ENCODE results near the gene PPP1R12C. TPM values are rescaled to one million over a fixed set of nuclear protein-coding genes. Genes with fewer than 3 reads are reported as not detected.

The PPP1R12C gene
- total RNA-seq, 1 donor from 2014 or later: 62.9 TPM

- no peak for DNase-seq (ENCODE audit: low read depth)
- TF ChIP-seq CTCF (IDR thresholded peaks at IDR 0.05; ENCODE audit: insufficient read depth, low read length, poor library complexity, severe bottlenecking): no peak
- Histone ChIP-seq H3K36me3 (ENCODE audit: control insufficient read depth, insufficient read depth, low read length) (no peaks in the 10 kb centered on the region), H3K27me3 (ENCODE audit: control insufficient read depth, insufficient read depth, low read length) (peaks cover 8% of the 10 kb centered on the region), H3K4me3 (ENCODE audit: low read depth, low read length) (no peak overlapping the region)
Observed at GRCh38 chr19:55137915-55138314, 20.5 kb upstream of the PPP1R12C start.

- Histone ChIP-seq H3K27me3 (ENCODE audit: control insufficient read depth, insufficient read depth, low read length) (peaks cover 3% of the 10 kb centered on the region), H3K36me3 (ENCODE audit: control insufficient read depth, insufficient read depth, low read length) (no peaks in the 10 kb centered on the region), H3K4me3 (ENCODE audit: low read depth, low read length) (no peak overlapping the region)
- DNase-seq (ENCODE audit: low read depth): no peak
- TF ChIP-seq CTCF (IDR thresholded peaks at IDR 0.05; ENCODE audit: insufficient read depth, low read length, poor library complexity, severe bottlenecking): no peak
Observed at GRCh38 chr19:55136399-55137102, 19.1 kb upstream of the PPP1R12C start.

GRCh38 chr19:55134736-55135135, 17.3 kb upstream of the PPP1R12C start:
- H3K36me3 ChIP-seq (ENCODE audit: control insufficient read depth, insufficient read depth, low read length): no peaks in the 10 kb centered on the region
- peaks cover 5% of the 10 kb centered on the region for H3K27me3 ChIP-seq (ENCODE audit: control insufficient read depth, insufficient read depth, low read length)
- TF ChIP-seq CTCF (IDR thresholded peaks at IDR 0.05; ENCODE audit: insufficient read depth, low read length, poor library complexity, severe bottlenecking): no peak
- H3K4me3 ChIP-seq (ENCODE audit: low read depth, low read length): no peak overlapping the region
- DNase-seq (ENCODE audit: low read depth): no peak

- Histone ChIP-seq H3K4me3 (ENCODE audit: low read depth, low read length) (no peak overlapping the region), H3K27me3 (ENCODE audit: control insufficient read depth, insufficient read depth, low read length) (peaks cover 5% of the 10 kb centered on the region), H3K36me3 (ENCODE audit: control insufficient read depth, insufficient read depth, low read length) (no peaks in the 10 kb centered on the region)
- no peak for TF ChIP-seq CTCF (IDR thresholded peaks at IDR 0.05; ENCODE audit: insufficient read depth, low read length, poor library complexity, severe bottlenecking)
- no peak for DNase-seq (ENCODE audit: low read depth)
Observed at GRCh38 chr19:55133639-55134444, 16.4 kb upstream of the PPP1R12C start.

GRCh38 chr19:55132453-55133129, 15.2 kb upstream of the PPP1R12C start:
- no peaks in the 10 kb centered on the region for H3K36me3 ChIP-seq (ENCODE audit: control insufficient read depth, insufficient read depth, low read length)
- H3K27me3 ChIP-seq (ENCODE audit: control insufficient read depth, insufficient read depth, low read length): peaks cover 5% of the 10 kb centered on the region
- no peak for DNase-seq (ENCODE audit: low read depth)
- TF ChIP-seq CTCF (IDR thresholded peaks at IDR 0.05; ENCODE audit: insufficient read depth, low read length, poor library complexity, severe bottlenecking): peak; percentile 27
- H3K4me3 ChIP-seq (ENCODE audit: low read depth, low read length): no peak overlapping the region
